Effector CD8-positive, alpha-beta T cell (primary cell): ENCODE measurements around the gene SLC38A8.

Experiments used
- DNase-seq: peaks from one replicate; lab custom pipeline; 2025; lab: John Stamatoyannopoulos, UW

The SLC38A8 gene

GRCh38 chr16:84048871-84049270, 6.3 kb upstream of the SLC38A8 start:
- no peak for DNase-seq

GRCh38 chr16:84048270-84048669, 5.7 kb upstream of the SLC38A8 start:
- no peak for DNase-seq

GRCh38 chr16:84047626-84048025, 5.0 kb upstream of the SLC38A8 start:
- no peak for DNase-seq

- no peak for DNase-seq
Measured at GRCh38 chr16:84047206-84047605, 4.6 kb upstream of the SLC38A8 start.

- DNase-seq = no peak
Measured at GRCh38 chr16:84045818-84046470, 3.3 kb upstream of the SLC38A8 start.

GRCh38 chr16:84045001-84045817, 2.6 kb upstream of the SLC38A8 start:
- no peak for DNase-seq

GRCh38 chr16:84044118-84044488, 1.5 kb upstream of the SLC38A8 start:
- no peak for DNase-seq

- DNase-seq = no peak
Measured at GRCh38 chr16:84043486-84044117, 1.0 kb upstream of the SLC38A8 start.

GRCh38 chr16:84042879-84043485, 387 bp upstream of the SLC38A8 start:
- no peak for DNase-seq

- no peak for DNase-seq
Measured at GRCh38 chr16:84041881-84042280, 714 bp downstream of the SLC38A8 start.

GRCh38 chr16:84040823-84041820, 1.5 kb downstream of the SLC38A8 start:
- no peak for DNase-seq

- DNase-seq = no peak
Measured at GRCh38 chr16:84040226-84040822, 2.3 kb downstream of the SLC38A8 start.

GRCh38 chr16:84039696-84040095, 2.9 kb downstream of the SLC38A8 start:
- DNase-seq = no peak

- no peak for DNase-seq
Measured at GRCh38 chr16:84038469-84038868, 4.1 kb downstream of the SLC38A8 start.

- DNase-seq = no peak
Measured at GRCh38 chr16:84036982-84037425, 5.6 kb downstream of the SLC38A8 start.

- DNase-seq = no peak
Measured at GRCh38 chr16:84036131-84036530, 6.5 kb downstream of the SLC38A8 start.

- no peak for DNase-seq
Measured at GRCh38 chr16:84034516-84034915, 8.1 kb downstream of the SLC38A8 start.

GRCh38 chr16:84033251-84034195, 9.1 kb downstream of the SLC38A8 start:
- no peak for DNase-seq

- DNase-seq = no peak
Measured at GRCh38 chr16:84032458-84033178, 10.0 kb downstream of the SLC38A8 start.
